ENCODE results near the gene XRCC4.
A peak's percentile ranks its signal among the peaks of the same experiment; 100 is the strongest.
"Not testable (repeated sequence)": the region's sequence is repeated elsewhere in the genome, so short reads cannot be mapped to it uniquely, and the experiment has no call there.

XRCC4 gene

GRCh38 chr5:83076742-83077661 lies at the start of gene XRCC4, which contains the start of gene TMEM167A:
Gene XRCC4, plus strand, starts transcription at chr5:83077547. Its CDS starts 27,373 bp downstream, at chr5:83104920.
Gene TMEM167A, minus strand, starts transcription at chr5:83077394. Its CDS starts 71 bp downstream, at chr5:83077323.
- DNase-seq, result peak; percentile 94

GRCh38 chr5:83029912-83030311 lies 47.4 kb upstream of the XRCC4 start:
- no peak for DNase-seq

DNA sequence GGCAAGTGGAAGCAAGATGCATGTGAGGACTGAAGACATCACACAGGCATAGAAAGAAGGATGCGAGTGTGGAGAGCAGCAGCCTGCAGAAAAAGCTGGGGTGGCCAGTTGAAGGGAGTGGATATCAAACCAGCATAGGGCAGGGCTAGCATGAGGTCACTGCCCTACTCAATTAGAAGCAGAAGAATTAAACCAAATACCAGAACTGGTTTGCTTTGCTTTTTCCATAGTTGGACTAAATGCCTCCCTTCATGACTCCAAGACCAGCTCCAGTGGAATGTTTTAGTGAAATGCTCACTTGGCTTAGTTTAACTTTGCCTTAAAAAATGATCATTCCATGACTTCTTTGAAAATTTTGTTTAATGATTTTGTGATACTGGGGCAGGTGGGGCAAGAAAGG lies 46.0 kb upstream of the XRCC4 start:
- DNase-seq, result no peak

DNA sequence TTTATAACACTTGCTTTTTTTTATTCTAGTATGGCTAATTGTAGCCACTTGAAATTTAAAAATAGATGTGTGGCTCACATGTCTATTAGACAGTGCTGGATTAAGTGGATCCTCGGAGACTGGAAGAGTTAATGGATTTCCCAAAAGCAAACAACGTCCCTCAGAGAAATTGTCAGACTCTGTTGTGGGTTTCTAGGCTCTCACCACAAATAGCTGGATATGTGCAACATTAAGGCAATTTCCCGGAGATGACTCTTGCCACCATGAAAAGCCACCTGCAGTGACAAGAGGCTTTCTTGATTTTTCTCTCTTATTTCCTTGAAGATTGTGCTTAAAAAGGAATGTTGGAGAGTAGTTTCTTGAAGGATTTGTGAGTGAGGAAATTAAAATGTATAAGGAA lies 43.3 kb upstream of the XRCC4 start:
- no peak for DNase-seq

DNA sequence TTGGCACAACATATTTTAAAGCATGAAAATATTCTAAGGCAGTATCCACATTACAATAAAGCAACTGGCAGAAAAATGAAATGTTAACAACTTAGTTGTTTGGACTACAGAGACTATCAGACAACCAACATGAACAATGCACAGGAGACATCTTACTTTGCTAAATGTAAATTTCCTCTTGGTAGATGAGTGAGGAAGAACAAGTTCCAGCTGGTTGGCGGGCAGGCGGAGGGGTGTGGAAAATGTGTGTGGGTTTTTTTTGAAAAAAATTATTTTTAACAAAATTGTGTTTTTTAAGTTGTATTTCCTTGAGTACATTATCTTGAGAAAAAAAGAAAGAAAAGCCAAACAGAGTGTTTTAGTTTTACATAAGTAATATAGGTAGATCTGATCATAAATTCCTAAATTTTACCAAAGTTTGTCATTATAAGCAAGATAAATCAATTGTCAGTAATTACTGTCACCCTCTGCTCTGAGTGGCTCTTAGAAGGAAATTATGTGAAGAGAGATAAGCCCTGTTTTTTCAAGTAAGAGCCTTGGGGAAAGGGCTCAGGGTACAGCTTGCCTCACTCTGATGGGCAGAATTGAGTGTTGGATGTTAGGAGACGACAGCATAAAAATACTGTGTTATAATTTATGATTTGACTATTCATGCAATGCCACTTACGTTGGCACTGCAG lies 42.7 kb upstream of the XRCC4 start:
- no peak for DNase-seq

DNA sequence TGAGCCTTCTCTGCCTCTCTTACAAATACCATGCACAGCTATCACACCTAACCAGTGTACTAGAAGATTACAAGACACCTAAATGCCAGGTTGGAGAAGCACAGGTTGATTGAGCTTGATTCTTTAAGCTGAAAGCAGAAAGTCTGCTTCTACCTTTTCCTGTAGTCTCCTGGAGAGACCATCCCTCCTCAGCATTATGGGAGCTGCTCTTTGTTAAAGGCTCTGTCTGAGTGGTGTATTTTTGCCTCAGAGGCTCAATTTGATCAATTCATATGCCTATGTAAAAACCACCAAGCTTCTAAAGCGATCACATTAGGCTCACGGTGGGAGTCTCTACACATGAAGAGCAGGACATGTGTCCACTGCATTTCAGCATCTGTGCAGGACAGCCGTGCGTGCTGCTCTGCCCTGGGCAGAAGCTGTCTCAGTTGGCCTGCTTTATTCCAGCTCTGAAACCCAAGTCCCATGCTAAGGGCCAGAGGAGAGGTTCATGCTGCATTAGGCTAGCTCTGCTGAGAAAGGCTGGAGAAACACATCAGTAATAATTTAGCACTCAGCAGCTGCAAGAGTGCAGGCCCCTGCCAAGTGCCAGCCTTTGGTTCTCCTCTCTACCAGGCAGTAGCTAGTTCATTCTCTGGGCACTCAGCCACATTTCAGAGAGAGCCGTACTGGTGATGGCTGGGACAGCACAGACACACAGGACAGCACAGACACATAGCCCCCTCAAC lies 41.8 kb upstream of the XRCC4 start:
- peak; percentile 77 for DNase-seq

DNA sequence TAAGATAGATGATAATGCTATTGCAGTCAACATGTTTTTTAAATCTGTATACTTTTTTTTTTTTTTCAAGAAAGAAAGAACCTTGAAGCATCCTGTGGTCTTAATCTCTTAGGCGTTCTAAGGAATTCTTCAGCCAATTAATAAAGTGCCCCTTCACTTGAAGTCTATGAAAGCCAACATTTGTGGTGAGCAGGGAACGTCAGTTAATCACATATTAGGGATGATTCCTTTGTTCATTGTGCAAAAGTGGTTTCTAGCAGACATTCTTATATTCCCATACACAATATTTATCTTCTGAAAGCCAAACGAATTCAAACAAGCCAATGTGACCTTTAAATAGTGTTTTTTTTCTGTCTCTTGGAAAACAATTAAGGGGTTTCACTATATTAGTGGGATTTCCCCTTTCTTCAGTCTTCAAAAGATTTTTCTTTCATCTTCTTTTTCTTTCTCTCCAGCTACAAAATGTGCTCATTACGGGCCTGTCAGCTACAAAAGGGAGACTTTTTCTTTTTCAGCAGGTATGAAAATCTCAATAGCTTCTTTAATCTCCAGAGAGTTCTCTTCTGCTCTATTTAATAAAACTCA lies 40.3 kb upstream of the XRCC4 start:
- DNase-seq, result no peak

DNA sequence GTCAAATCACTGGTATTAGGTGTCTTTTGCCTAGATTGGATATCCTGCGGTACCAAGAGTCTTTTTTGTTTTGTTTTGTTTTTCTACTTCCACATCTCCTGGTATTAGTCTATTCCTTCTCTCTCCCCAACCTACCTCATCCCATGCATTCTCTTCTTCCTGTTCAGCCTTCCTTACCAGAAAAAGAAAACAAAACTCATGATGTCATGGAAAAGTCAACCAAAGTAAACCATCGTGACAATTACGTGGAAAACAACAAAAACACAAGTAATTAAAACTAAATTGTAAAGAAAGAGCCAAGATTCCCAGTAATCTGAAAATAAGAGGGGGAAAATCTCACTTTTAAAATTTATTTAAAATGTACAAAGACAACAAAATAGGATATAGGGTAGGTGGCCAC lies 38.4 kb upstream of the XRCC4 start:
- DNase-seq, result no peak

GRCh38 chr5:83042507-83042906 lies 34.8 kb upstream of the XRCC4 start:
- DNase-seq, result no peak

GRCh38 chr5:83044926-83045325 lies 32.4 kb upstream of the XRCC4 start:
- DNase-seq, result no peak

DNA sequence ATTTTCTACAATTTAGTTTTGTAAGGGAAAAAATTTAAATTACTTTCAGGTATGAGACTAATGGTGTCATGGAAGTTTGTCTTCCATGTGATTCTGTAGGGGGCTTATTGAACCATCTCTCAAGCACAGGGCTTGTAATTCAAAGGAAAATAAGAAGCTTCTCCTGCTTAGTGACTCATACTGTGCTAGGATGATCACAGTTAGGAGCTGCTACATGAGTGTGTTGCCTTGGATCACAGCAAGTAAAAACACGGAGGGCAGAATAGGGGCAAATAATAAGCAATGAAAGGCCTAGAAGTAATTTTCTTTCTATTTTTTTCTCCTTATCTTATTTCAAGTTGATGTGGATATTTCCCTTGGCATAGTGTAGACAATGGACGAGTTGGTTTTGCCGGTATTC lies 29.1 kb upstream of the XRCC4 start:
- DNase-seq, result no peak

DNA sequence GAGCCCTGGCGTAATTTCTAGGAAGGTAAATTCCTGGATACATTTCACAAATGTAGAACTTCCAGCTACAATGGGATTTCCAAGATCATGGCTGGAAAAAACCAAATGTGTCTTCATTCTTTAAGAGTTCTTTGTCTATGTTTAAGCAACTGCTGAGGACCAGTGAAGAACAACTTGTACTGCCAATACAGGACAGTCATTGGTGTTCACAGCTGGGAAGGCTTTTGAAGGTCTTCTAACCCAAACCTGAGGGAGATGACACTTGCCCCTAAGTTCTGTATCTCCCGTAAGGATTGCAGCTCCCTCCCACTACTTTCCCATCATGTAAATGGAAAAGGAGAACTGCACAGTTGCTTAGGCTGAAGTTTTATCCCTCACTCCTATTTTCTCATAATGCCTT lies 28.5 kb upstream of the XRCC4 start:
- DNase-seq, result no peak

DNA sequence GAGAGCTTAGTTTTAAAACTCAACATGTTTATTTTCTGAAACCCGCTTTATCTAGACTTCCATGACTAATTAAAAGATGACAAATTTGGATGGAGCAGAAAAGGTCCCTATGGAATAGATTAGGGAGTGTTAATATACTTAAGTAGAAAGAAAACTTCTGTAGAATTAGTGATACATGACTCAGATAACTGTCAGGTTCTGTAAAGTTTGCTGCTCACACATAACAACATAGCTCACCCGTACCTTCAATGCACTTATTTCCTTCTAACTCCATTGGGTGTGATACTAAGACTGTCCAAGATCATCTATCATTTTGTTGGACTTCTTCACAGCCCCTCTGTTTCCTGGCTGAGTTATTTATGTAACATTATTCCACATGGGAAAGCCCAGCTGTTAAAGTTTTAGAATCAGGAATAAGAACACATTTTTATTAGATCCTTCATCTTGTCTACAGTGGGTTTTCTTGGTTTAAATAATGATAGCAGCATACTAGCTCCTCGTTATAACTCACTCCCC lies 27.9 kb upstream of the XRCC4 start:
- DNase-seq, result no peak

DNA sequence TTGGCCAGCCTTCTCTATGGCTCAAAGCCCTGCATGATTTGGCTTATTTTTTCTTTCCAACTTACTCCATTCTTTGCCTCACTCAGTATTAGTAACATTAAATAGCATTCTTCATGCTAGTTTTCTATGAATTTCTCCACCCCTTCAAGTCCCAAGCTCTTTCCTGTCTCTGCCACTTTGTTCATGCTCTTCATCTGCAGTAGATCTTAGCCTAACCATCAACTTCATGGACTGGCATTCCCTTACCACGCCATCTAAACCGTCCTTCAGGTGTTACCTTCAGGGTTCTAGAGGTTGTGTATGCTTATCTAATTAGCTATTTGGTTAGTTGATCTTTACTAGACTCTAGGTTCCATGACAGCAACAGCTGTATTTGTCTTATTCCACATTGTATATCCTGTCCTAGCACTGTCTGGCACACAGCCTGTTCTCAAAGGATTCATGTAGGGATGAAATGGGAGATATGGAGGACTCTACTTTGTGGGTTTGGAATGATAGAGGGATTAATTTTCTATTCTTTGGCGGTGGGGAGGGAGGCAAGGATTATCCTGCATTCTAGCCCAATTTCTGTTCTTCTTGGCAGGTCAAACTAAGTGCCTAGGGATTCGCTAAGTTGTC lies 26.5 kb upstream of the XRCC4 start:
- no peak for DNase-seq

DNA sequence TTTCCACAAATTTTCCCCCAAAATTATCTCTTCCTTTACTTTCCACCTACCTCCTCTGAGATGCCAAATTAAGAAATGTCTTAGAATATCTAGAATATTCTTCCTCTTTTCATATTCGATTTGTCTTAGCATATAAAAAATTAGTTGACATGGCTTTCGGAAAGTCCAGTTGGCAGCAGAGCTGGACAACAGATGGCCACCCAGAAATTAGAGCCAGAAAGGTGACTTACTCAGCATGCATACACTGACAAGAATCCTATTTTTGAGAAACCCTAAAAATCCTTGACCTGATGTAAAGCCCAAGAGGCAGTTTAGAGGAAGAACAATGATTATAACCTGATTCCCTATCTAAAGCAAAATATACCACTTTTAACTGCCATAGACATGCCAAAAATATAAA lies 22.2 kb upstream of the XRCC4 start:
- DNase-seq, result no peak

DNA sequence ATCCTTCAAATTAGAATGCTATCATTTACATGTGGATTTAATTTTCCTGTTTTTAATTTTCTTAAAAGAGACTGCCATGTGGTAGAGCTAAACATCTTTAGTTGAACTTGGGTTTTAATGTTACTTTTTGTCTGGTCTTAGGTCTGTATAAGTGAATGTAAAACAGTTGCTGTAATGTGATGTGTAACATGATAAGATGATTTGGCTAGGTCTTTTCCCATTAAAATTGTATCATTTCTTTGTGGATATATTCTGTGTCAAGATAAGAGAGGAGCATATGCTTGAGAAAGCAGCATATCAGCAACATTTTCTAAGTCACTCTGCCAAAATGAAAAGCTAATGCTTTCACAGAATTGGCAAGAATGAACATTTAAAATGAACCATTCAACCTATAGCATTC lies 18.6 kb upstream of the XRCC4 start:
- no peak for DNase-seq

GRCh38 chr5:83059341-83059740 lies 18.0 kb upstream of the XRCC4 start:
- DNase-seq, result no peak

- DNase-seq, result no peak
Measured at GRCh38 chr5:83066548-83067110, 10.7 kb upstream of the XRCC4 start.

DNA sequence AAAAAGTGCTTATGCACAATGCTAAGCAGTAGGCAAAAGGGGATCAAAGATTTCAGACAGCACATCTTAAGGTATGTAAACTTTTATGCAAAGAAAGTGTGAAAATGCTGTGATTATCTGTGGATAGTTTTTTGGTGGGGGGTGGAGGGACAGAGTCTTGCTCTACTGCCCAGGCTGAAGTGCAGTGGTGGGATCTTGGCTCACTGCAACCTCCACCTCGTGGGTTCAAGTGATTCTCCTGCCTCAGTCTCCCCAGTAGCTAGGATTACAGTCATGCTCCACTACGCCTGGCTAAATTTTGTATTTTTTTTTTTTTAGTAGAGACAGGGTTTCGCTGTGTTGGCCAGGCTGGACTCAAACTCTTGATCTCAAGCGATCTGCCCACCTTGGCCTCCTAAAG lies 10.0 kb upstream of the XRCC4 start:
- DNase-seq, result not testable (repeated sequence)

GRCh38 chr5:83069096-83069799 lies 8.1 kb upstream of the XRCC4 start:
- no peak for DNase-seq
